GM18868 (cell line): ENCODE measurements around the gene HRH1.
"Not testable (repeated sequence)": the region's sequence is repeated elsewhere in the genome, so short reads cannot be mapped to it uniquely, and the experiment has no call there.

ENCODE experiments used
- ATAC-seq: cut with Tn5 transposase; IDR thresholded peaks from one replicate; pipeline ENCODE4 v1.9.1; 2021; ENCODE audit warnings: mild to moderate bottlenecking, moderate library complexity; ENCODE audit not compliant: unreplicated experiment

HRH1 gene

DNA sequence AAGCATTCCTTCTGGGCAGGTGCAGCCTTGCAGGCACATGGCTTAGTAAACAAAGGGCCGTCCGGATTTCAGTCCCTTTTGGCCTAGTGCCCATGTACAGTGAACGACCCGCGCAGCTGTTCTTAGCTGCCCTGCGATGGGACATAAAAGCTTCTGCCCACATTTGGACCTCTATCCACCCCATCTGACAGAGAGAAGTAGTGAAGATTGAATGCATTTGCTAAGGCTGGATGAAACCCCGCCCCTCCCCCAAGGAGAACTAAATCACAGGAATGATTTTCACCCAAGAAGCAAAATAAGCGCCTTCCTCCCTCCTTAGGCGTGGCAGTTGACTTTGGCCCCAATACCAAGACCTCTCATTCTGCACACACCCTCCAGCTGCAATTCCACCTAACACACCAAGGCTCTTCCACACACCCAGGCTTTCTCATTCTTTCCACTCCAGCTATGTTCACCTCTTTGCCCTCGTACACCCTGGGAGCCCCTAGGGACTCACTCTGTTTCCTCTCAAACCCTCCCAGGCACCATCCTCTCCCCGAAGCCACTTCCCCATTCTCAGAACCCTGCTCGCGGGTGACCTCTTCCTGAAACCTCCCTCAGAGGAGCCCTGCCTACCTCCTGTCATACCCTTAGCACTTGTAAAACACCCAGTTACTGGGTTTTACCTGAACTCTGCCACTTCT lies 14.1 kb upstream of the HRH1 start:
- peak; percentile 85 for ATAC-seq

DNA sequence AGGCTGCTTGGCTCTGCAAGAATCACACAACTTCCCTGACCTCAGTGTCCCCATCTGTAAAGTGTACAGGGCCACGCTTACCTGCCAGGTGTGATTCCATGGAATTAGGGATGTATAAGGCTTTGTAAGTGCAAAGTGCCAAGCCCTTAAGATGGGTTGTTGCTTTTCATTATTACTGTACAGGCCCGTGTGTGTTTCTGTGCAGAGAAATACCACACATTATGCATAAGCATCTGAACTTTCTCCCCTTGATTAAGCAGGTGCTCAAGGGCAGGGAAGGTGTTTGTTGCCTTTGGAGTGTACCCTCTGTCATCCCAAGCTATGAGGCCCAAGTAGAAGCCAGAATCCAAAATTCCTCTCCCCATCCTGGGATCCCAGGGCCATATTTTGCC lies 13.6 kb upstream of the HRH1 start:
- ATAC-seq = no peak

DNA sequence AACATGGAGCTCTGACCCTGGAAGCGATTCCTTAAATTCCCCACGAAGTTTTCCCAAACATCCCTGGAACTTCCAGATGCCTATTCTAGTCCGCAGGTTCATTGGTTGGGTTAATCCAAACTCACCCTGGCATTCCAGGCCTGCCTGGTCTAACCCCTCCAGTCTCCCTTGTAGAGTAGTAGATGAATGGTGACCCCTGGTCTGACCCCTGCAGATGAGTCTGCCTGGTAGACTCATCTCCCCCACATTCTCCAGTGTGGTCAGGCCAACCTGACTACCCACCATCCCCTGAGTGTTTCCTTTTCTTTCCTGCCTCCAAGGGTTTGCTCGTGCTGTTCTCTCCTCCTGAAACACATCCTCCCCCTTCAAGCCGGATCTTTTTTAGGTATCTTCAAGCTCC lies 10.8 kb upstream of the HRH1 start:
- no peak for ATAC-seq

DNA sequence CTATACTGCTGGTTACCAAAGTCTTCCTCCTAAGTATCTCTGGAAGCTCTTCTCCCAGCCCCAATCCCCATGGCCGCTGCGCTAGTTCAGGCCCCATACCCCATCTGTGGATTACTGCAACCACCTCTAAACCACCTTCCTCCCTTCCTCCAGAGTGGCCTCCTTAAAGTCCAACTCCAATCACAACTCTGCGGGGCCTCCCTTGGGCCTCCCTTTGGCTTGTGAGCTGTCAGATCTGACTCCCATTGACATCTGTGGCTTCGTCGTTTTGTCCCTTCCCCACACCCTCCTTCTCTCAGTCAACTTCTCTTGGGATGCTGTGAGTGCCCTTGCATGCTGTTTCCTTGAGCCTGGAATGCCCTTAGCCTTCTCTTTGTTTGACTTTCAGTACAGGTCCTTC lies 9.3 kb upstream of the HRH1 start:
- ATAC-seq = no peak

DNA sequence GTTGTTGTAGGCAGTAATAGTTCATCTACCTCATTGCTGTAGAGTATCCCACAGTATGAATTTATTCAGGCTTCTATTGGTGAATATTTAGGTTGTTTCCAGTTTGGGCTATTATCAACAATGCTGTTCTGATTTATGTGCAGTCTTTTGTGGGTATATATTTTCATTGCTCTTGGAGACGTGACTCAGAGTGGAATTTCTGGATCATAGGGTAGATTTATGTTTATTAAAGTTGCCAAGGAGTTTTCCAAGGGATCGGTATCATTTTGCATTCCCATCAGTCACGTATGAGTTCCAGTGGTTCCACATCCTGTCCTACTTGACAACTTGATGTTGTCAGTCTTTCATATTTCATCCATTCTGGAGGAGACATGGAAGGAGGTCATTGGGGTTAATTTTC lies 8.4 kb upstream of the HRH1 start:
- no peak for ATAC-seq

DNA sequence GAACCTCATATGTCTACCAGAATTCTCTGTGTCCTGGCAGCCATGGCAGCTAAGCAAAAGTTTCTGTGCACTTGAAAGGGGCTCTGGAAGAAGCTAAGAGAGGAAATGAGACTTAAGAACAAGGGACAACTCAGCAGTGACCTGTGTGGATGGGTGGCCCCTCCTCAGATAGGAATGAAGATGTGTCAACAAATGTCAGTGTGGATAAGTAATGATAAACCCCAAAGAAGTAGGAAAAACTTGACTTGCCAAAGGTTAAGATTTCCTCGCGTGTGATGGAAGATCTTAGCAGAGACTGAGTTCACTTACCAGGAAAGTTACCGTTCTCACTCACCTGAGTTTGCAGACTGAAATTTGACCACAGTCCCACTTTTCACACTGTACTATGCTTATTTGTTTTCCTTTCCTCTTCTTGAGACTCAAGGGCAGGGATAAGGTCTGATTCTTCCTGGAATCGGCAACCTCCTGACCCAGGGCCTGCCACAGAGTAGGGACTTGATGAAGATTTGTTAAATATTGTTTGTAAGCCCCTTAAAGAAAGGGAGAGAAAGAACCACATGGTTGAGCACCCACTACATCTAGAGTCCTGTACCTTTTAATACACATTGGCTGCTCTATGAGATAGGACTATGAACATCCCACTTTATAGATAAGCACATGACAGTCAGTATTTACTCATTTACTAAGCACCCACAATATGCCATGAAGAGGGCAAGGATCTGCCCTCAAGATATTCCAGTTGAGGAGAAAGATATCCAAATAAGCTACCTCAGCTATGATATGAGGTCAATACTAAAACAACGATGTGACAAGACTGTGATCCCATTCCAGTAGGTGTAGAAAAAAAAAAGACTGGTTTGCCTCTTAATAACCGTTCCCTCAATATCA lies 7.3 kb upstream of the HRH1 start:
- no peak for ATAC-seq

DNA sequence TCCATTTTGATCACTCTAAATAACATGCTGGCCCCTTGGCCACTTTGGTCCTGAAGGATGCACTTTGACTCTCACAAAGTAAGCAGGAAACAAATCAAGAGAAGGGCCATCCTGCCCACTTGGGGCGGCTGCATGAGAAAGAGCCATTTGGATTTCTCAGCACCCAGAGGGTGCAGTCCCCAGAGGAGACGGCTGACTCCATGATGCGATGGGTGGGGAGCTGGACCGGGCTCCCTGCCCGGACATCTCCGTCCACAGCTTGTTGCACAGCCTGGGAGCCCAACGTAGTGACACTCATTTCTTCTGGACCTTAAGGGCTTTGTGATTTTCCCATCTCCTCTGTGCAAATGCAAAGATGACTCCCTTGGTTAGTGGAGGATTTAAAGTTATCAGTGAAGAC lies 4.0 kb upstream of the HRH1 start:
- no peak for ATAC-seq

DNA sequence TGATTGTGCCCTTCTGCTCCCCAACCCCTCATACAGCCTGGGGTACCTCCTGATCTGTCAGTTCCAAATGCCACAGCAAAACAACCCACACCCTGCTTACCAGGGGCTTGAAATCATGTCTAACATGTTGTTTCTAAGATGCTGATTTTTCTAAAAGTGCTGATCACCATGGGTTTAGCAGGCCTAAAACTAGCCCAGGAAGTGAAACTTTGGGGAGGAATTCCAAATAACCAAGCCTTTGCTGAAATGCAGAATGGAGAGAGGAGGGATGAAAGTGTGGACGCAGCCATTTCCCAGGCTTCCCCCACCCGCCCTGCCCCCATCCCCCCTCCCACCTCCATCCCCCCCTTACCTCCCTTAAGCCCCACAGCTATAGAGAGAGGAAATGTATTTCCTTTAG lies 2.0 kb upstream of the HRH1 start:
- no peak for ATAC-seq

DNA sequence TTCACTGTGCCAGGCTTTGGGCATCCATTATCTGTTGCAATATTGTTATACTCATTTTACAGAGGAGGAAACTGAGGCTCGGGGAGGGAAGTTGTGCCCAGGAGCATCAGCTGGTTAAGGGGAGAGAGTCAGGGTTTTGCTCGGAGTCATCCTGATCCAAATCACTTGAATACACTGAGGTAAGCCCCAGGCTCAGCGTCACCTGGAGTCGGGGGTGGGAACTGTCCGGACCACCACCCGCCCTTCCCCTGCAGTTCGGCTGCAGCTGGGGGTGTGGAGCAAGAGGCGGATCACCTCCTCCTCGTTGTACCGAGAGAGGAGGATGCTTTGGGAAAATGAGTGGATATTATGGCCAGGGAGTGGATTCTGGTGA lies 646 bp downstream of the HRH1 start:
- ATAC-seq = no peak

DNA sequence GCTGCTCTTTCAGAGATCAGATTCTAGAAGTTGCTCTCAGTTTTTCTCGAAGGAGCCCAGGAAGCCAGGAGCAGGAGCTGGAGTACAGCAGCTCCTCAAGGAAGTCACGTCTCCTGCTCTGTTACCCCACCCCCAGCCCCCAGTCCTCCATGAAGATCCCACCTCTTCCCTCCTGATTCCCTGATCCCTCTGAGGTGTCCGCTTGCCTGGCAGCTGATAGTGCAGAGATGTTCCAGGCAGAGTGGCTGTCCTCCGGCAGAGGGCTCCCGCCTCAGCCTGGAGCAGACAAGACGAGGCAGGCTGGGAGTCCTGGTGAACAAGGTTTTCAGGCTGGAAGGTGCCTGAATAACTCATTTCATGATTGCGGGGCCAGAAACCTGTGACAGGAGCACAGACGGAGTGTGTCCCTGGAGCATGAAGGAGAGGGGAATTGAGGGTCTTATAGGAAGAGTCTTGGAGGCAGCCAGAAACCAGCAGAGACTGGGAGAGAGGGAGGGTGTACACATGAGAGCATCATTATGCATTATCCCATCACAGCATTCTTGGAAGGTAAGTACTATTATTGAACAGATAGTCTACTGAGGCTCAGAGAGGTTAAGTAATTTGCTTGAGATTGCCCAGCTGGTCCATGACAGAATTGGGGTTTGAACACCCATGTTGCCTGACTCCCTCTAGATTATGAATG lies 1.2 kb downstream of the HRH1 start:
- ATAC-seq = no peak

DNA sequence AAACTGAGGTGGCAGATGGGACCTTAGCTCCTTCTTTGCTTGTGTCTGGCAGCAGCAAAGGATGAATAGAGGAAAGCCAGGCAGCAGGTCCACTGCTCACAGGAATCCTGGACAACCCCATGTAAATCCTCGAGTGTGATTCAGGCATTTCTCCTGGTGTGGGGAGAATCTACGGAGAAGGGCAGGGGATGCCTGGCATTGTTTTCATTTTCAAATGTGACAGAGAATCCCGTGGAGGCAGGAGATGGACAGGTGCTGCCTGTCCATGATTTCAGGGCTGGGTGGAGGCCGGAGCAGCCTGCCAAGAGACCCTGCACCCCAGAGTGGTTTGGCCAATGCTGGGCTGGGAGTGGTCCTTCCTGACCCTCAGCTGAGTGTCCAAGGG lies 1.7 kb downstream of the HRH1 start:
- ATAC-seq = no peak

DNA sequence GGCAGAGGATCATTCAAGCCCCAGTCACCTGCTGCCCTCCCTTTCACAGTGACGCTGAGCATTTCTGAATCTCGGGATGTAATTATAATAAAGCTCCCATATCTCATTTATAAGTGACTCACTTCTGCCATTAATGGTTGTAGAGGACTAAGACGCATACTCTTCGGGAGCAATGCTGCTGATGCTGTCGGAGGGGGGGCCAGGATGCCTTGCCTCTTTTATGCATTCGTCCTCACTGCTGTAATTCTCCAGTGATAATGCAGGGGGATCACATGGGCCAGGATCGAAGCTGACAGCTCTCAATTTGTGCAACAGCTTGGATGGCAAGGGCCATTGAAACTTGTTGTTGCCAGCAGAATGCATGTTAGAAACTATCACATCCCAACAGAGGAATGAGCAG lies 3.1 kb downstream of the HRH1 start:
- no peak for ATAC-seq

DNA sequence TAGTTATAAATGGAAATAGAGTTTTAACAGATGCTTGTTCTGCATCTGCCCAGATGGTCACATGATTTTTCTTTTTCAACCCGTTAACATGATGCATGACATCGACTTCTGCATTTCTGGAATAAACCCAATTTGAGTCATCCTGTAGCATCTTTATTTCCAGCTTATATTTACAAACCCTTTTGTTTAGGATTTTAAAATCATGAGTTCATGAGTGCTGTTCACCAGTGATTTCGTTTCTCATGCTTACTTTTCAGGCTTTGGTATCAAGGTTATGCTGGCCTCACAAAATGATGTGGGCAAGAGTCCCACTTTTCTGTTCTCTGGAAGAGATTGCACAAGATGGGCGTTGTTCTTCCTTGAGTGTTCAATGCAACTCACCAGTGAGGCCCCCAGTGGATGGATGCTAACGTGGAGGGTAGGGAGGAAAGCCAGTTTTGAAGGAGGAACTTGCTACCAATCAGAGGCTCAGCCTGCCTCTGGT lies 5.2 kb downstream of the HRH1 start:
- no peak for ATAC-seq

DNA sequence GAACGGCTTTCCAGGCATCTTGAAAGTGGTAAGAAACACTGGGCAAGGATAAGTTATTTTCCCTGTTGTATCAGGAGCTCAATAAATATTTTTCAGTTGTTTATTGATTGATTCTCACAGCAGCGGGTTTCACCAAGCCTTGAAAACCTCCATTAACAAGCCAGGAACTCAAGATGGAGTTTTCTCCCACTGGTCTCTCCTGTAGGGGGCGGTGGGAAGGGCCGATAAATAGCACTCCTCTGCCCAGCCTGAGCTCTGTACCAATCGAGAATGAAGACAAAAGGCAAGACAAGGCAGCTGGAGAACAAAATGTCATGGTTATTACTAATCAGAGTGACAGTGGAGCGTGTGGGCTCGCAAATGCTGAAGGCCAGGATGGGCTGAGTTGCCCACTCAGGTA lies 7.4 kb downstream of the HRH1 start:
- ATAC-seq = no peak

DNA sequence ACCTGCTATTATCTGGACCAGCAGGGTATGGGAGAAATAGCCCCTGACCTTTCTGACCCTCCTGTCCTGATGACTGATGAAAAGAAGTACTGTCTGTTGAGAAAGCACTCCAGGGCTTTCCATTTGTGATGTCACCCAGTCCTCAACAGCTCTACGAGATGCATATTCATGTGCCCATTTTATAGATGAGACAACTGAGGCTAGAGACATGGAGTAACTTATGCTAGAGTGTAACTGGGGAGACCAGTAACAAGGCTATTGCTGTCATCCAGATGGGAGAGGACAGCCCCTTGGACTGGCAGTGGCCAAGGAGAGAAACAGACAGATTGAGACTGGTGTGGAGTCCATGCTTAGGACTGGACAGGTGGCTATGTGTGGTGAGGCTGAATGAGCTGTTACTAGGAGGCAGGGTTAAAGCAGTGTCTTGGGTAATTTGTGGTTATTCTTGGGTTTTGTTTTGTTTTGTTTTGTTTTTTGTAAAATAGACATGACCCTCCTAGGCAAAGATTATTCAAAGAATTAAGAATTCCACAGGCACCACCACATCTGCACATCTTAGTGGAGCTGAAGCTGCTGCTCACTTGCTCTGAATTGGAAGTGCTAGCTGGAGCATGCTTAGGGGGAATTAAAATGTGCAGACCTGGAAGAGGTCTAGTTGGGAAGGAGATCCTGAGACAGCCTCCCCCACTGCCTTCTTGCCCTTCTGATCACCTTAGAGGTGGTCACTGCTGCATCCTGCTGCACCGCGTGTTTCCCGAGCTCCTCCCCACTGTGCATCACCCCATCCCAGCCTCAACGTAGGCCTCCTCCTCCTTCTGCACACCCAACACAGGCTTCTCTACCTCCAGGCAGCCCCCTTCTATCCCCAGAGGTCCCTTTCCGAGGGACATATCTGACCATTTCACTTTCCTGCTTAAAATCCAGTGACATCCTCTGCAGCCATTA lies 8.4 kb downstream of the HRH1 start:
- no peak for ATAC-seq

DNA sequence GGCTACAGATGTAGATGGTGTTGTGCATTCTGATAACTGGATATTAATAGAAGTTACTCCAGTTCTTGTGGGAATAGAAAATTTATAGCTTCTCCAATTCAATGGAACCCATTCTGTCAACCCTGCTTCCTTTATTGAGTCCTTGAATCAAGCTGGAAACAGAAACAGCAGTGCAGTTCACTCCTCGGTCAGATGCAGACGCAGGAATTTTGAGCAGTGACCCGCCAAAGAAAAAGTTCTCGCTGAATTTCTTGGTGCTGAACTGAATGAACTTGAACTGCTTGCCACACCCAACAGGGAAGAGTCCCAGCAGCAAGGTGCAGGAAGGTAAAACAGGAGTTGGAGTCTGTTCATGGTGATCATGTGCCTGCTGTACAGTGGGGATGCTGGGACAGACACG lies 10.3 kb downstream of the HRH1 start:
- no peak for ATAC-seq

DNA sequence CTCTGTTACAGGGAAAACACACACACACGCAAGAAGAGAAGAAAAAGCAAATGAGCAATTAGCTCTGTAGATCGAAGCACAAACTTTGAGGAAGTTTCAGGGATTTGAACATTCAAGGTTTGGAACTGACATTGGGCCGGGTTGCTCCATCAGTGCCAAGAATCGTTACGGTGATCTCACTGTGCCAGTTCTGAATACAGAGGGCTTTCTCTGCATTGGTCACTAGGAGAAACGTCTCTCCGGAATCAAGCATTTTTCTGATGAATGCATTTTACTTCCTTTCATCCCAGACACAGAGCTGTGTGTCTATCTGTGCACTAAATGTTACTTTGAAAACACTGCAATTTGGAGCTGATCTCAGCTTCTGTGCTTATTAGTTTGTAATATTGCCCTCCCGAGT lies 11.2 kb downstream of the HRH1 start:
- ATAC-seq = no peak

DNA sequence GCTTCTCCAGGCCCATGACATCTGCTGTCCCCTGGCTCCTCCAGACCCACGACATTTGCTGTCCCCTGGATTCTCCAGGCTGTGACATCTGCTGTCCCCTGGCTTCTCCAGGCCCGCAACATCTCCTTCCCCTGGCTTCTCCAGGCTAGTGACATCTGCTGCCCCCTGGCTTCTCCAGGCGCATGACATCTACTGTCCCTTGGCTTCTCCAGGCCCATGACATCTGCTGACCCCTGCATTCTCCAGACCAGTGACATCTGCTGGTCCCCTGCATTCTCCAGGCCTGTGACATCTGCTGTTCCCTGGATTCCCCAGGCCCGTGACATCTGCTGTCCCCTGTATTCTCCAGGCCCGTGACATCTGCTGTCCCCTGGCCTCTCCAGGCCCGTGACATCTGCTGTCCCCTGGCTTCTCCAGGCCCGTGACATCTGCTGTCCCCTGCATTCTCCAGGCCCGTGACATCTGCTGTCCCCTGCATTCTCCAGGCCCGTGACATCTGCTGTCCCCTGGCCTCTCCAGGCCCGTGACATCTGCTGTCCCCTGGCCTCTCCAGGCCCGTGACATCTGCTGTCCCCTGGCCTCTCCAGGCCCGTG lies 12.6 kb downstream of the HRH1 start:
- not testable (repeated sequence) for ATAC-seq

DNA sequence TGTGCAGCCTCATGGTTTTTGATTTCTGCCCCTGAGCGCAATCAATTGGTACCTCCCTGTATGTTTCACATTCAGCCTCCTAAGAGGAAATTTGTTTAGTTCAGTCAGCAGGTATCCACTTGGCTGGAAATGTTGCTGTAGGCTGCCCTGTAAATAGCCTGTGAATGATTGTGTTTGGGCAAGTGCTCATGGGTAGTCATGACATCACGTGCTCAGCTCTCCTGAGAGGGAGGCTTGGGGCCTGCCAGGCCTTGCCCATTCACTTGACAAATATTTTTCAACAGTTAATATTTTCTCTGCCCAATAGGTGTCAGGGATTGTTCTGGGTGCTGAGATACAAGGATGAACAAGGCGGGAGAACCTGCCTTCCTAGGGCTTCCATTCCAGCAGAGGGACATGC lies 13.3 kb downstream of the HRH1 start:
- ATAC-seq = no peak

DNA sequence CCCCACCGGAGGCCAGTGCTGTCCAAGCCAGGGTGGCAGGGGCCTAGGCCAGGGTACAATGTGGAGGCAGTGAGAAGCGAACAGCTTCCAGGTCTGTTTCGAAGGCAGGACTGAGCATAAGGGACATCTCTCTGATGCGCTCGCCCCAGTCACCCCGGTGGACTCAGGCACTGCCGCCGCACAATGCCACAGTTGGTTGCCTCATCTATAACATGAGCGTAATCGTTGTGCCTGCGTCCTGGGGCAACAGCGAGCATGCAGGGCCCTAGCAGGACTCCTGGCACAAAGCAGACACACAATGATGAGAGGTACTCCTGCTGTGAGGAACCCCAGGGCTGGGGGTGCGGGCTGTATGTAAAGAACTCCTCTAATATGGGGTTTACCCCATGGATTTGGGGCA lies 14.1 kb downstream of the HRH1 start:
- ATAC-seq = no peak
